ENCODE results near the gene ASXL3.
A peak's percentile ranks its signal among the peaks of the same experiment; 100 is the strongest.

The ASXL3 gene

DNA sequence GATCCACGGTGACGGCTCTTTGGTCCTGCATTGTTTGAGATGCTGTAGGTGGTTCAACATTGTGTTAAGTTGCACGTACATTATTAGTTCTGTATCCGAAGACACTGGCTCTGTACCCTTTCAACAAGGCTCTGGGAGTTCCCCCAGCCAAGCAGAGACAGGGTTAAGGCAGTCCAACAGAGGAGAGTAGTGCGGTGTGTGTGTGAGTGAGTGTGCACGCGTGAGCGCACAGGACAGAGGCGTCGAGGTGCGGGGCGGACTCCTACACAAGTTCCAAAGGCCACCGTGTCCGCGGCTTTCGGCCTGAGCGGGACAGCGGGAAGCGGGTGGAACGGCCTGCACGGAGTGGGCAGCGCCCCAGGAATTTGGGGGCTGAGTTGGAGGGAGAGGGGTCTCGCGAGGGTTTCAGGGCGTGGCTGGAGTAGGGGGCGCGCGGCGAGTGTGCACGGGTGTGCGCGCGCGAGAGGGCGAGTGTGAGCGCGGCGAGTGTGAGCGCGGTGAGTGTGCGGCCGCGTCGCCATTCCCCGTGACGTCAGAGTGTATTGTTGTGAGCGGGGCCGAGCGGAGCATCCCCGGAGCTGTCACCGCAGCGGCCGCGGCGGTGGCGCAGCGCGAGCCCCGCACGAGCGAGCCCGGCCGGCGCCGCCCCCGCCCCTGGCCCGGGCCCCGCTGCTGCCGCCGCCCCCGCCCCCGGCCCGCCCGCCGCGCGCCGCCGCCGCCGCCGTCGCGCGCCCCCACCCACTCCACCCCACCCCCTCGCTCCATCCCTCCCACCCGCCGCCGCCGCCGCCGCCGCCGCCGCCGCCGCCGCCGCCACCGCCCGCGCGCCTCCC lies at the start of gene ASXL3:
ASXL3 (plus strand) TSS at position 535 of the 833 bp plus-strand sequence. CDS start 413 bp downstream, outside the sequence.
- peak; percentile 55 for DNase-seq

DNA sequence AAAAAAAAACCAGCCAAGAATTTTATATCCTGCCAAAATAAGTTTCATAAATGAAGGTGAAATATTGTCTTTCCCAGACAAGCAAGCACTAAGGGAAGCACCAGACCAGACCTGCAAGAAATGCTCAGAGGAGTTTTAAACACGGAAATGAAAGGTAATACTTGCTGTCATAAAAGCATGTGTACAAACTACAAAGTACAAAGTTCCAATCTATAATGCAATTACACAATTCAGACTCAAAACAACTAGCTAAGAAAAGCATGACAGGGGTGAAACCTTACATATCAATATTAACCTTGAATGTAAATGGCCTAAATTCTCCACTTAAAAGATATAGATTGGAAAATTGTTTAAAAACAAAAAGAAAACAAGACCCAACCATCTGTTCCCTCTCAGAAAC lies 45.0 kb upstream of the ASXL3 start:
- DNase-seq, result no peak

DNA sequence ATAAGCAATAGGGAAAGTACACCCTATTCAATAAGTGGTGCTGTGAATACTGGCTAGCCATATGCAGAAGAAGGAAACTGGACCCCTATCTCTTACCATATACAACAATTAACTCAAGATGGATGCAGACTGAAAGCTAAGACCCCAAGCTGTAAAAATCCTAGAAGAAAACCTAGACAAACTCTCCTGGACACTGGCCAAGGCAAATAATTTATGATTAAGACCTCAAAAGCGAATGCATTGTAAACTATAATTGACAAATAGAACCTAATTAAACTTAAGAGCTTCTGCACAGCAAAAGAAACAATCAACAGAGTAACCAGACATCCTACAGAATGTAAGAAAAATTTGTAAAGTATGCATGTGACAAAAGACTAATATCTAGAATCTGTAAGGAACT lies 41.1 kb upstream of the ASXL3 start:
- peak; percentile 16 for DNase-seq

DNA sequence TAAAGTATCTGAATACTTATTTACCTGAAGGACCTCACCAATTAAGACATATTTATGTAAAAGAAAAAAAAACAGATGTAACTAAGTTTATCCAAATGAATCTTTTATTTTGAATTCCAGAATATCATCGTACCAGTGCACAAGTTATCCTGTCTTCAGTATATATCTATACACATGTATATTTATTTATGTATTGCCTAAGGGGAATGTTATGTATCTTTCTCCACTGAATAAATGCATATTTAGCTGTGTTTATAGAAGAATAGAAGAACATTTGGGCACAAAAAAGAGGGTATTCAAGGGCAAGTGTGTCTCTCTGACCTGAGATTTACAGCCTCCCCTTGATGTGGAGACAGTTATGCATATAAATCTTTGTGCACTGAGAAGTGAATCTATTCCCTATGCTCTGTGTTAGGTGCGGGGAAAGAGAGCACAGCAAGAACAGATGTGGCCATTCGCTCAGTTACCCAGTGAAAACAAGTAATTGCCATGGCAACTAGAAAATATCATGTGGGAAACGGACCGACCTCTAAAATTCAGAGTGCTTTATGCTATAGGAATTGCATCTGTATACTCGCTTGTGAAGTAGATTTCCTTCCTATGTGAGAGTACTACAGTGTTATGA lies 39.5 kb upstream of the ASXL3 start:
- DNase-seq, result no peak

DNA sequence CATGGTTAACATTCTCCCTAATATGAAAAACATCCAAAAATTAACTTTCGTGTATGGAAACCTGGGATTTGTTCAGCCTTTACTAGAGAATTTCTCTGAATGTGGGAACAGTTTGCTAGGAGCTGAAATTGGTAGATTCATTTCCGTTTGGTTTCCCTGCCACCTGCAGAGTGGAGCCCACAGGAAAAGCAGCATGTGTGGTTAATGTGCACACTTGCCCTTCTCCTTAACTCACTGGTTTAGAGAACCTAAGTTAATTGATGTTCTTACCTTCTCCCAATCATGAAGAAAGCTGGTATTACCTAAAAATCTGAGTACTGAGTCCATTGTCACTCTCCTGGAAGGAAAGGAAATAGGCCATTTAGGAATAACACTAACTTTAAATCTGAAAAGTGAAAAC lies 37.6 kb upstream of the ASXL3 start:
- DNase-seq, result no peak

DNA sequence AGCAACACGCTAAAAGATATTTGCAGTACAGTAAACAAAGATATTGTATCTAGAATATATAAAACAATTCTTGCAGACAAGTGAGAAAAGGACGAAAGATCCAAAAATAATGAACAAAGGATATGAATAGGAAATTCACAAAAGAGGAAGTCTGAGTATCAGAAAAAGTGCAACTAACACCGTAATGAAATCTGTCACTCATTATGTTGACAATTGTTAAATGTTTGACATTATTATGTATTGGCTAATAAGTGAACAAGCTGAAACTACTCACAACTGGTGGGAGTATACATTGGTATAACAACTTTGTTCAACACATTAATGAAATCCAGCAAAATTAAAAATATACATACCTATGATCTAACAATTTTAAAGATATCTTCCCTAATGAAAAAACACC lies 36.7 kb upstream of the ASXL3 start:
- no peak for DNase-seq

DNA sequence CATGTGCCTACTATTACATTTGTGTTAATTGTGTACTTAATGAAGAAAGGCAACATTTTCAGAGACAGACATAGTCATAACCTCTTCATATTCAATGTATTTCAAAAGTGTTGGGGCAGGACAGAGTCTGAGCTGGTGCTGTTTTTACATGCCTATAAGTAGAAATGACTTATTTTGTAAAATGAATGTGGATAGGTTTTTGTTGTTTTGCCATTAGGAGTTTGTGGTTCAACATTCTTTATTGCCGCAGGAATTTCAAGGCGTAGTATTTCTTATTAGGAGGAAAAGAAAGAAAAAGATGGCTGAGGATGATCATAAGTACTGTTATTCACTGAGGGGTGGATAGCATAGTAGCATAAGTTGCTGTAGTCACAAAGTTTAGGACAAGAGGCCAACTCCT lies 21.2 kb upstream of the ASXL3 start:
- no peak for DNase-seq

DNA sequence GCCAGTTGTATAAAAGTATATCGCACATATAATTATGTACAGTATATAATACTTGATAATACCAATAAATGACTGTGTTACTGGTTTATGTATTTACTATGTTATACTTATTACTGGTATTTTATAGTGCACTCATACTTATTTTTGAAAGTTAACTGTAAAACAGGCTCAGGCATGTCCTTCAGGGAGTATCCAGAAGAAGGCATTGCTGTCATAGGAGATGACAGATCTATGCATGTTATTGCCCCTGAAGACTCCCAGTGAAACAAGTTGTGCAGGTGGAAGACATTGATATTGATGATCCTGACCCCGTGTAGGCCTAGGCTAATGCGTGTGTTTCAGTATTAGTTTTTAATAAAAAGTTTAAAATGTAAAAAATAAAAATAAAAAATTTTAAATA lies 20.3 kb upstream of the ASXL3 start:
- DNase-seq, result no peak

DNA sequence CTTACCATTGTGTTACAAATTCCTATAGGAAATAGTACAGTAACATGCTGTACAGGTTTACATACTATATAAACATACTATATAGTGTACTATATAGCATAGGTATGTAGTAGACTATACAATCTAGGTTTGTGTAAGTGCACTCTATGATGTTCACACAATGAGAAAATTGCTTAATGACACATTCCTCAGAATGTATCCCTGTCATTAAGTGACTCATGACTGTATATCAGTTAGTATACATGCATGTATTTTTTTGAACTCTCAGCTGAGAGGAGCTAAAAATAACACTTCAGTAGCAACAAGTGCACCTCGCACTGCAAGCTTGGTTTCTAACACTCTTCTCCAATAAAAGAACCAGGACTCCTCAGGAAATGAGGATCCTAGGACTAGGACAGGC lies 19.5 kb upstream of the ASXL3 start:
- no peak for DNase-seq

DNA sequence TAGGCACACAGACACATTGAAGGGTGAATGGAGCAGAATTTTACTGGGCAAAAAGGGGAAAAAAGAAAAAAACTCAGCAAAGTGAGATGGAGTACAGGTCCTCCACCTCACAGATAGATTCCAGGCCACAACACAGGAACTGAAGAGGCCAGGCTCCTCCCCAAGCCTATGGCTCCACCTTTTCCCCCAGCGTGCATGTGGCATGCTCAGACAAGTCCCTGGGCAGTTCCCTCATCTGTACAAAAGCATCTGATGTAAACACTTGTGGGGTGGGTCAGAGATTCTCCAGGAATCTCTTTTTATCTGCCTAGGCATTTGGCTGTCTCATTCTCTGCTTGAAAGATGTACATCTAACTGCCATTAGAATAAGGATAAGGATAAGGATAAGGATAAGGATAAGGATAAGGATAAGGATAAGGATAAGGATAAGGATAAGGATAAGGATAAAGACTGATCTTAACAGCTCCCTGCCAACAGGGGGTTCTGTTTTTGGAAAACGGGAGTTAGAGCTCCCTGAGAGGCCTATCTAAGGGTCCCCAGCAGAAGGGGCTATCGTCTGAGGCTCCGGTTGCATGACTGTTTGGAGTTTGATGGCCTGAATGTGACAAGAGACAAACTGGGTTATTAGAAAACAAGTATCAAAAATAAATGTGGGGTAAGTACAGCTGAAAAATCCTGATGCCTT lies 17.2 kb upstream of the ASXL3 start:
- DNase-seq, result no peak

DNA sequence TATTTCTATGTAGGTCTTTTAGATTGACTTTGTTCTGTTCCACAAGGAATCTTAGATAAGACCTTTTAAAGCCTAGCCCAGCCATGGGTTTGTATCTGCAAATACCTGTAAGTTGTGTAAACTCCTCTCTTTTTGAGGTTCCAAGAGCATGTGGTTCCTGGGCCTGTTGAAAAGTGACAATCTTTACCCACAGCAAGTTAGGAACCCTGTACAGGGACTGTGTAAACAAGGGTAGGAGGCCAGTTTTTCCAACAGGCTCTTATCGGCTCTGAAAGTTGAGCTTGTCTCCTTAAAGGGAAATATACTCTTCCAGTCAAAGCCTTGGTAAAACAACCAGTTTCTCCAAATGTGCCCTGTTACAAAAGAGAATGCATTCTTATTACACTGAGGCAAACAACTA lies 15.3 kb upstream of the ASXL3 start:
- DNase-seq, result no peak

DNA sequence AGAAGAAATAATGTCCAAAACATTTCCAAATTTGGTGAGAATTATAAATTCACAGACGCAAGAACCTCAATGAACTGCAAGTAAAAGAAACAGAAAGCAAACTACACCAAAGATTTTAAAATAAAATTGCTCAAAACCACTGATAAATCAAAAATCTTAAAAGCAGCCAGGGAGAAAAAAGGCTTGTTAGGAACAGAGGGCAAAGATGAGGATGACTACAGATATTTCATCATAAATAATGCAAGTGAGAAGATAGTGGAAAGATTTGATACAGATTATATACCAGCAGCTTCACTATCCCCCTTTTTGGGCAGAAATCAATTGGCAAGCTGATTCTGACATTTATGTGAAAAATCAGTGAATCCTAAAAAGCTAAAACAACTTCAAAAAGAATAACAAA lies 10.3 kb upstream of the ASXL3 start:
- DNase-seq, result no peak

DNA sequence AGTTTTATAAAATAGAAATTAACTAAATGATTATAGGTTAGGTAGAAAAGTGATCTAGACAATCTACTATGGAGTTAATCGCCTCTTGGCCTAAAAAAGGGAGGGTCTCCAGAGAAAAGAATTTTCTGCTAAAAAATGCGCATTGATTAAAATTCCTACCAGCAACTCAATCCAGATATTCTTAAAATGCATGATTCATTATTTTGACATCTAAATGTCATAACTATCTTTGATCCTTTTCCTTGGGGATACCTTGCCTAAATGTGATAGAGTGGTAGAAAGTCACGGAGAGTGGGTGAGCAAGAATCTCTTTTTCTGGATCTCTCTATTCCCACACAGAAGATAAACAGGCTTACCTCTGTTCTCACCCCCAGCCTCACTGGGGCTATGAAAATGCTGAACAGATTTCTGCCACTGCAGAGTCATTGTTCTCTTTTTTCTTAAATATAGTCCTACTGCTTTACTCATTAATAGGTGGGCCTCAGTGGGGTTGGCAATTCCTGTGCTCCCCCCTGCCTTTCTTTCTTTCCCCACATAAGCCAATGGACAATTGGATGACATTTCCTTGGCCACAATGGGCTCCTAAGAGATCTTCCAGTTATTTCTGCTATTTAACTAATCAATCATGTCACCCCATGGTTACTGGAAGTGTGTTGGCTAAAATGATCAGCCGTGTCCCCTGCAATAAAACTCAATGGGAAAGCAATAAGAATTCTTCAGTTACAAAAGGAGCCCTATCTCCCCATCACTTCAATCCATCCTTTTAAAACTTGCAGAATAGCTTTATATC lies 5.8 kb upstream of the ASXL3 start:
- DNase-seq, result no peak

DNA sequence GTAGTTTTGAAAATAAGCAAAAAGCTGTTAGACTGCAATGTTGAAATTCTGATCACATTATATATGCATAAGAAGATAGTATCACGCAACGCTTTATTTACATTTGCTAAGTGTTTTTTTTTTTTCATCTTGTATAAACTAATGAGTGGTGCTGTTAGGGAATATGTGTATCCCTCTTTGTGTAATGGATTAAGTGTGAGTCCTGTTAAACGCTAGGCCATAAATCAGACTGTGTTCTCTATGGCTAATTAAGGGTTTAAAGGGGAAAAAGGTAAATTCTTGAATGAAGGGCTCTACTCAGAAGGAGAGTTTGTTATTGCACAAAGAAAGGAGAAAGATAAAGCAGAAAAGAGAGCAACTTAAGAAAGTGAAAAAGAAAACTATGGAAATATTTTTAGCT lies 4.8 kb upstream of the ASXL3 start:
- DNase-seq, result peak; percentile 34

DNA sequence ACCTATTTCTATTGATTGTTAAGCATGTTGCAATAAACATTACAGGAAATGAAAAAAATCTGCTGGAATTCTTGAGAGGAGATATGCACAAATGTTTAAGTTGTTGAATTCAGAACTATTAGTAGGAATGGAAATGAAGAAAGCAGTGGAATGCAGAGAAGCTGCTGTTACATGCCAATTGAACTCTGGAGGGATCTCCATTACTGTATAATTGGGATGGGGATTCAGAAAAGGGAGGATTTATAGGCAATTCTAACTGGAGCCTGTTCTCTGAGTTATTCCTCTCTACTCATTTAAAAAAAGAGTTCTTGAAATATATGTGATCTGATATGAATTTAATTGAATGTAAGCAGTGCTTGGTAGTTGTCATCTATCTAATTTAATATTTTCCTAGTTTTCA lies 2.6 kb upstream of the ASXL3 start:
- no peak for DNase-seq

DNA sequence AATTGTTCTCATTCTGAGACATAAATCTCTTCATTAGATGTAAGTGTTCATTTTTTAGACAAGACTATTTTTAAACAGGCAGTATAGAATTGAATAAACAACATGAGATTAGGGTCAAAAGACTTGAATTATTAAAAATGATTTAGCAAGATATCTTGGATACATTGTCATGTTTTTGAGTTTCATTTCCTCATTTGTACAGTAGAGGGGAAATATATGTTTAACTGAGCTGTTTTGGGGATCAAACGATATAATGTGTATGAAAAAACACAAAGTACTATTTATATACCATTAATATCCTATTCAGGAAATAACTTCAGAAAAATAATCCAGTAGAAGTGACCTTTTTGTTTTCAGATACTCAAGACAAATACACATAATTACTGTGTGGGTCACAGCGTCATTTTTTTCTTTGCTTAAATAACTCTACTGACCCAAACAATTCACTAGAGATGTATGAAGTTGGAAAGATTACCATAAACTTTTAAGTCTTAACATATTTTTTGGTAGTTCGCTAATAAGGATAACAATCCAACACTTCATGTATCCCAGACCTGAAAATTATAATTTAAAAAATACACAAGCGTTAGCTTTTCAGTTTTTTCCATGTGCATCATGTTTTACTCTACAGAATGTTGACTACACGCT lies 896 bp upstream of the ASXL3 start:
- no peak for DNase-seq

DNA sequence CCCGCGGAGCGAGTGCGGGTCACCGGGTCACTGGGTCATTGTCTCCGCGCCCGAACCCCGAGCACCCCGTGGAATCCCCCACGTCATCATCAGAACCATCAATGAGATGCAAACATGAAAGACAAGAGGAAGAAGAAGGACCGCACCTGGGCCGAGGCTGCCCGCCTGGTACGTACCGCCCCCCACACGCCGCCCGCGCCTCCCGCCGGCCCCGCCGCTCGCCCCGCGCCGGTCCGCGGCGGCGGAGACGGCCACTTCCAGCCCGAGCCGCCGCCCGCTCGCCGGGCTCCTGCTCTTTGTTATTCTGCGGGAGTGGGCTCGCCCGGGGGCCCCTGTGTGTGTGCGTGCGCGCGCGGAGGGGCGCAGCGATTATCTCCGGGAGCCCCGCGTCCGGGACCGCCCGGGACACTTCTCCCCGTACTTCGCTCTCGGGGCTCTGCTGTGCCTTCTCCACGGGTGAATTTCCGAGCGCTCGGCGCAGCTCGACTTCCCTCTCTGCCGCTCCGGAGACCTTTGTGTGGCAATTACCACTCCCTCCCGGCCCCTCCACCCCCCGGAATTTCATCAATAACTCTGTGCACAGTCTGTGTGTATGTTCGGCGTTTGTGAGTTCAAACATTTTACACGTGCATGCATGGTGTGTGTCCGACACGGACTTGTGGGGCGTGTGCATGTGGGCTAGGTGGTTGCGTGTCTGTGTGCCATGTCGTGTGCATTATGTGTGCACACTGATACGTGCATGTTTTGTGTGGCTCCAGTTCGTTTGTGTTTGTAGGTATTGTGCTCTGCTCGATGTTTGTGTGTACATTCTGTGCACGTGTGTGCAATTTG lies 714 bp downstream of the ASXL3 start:
- DNase-seq, result no peak

DNA sequence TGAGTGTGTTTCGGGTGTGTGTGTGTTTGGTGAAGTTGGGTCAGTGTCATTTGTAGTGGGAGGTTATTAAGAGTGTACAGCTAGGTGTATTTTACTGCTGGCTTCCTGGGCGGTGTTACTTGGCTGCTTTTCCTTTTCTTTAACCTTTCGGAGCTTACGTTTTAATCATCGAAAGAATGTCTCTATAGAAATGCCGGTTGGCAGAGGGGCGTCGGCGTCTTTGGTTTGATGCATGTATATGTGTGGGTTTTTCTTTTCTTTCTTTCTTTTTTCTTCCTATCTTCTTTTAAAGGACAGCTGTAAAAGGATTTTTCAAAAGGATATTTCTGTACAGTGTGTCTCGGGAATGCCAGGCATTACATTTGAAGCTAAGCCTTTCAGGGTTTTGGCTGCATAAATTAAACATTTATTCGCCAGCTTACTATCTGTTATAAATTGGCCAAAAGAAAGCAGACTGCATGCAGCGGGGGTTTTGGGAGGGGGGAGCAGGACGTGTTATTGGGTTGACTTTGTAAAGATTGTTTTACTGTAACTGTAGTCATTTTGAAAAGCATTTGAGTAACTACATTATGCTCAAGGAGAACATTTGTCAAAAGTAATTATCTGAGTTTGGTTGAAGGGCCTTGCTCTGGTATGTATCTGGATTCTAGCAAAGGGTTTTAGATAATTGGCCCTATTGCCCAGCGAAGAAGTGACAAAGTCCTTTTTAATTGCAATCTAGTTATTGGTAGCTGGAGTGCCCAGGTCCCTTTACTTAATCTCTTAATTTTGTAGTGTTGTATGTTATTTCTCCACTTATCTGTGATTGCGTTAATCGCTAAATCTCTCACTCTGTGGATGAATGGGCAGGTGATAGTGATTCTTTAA lies 1.6 kb downstream of the ASXL3 start:
- no peak for DNase-seq

DNA sequence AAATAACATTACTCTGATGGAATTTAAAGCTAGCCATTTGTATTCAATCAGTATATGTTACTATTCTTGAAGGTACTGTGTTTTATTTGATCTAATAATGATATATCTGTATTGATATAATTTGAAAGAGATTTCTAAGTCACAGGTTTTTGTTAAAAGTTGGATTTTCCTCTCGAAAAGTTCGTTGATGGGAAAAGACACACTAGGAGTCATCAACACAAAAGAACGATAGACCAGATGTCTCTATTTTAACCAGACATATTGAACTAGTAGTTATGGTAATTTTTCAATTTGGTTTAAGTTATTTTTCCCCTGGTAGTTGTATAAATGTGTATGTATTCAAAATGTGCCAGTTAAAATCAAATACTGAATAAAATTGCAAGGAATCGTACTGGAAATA lies 2.5 kb downstream of the ASXL3 start:
- no peak for DNase-seq

DNA sequence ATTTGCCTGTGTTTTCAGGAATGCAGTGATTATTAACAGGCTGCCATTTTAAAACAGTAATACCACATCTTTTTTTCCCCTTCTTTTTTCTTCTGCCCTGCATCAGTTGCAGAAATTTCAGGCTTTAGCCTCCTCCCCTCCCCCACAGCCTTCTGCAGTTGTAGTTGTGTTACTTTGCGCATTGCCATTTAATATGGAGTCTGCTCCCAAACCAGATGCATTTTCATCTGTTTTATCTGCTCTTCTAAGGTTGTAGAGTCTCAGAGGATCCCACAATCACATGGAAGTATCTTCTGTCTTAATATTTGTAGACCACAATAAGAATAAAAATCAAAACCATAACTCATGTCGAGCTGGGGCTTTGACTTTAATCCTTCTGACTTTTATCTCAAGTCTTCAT lies 3.8 kb downstream of the ASXL3 start:
- DNase-seq, result no peak

DNA sequence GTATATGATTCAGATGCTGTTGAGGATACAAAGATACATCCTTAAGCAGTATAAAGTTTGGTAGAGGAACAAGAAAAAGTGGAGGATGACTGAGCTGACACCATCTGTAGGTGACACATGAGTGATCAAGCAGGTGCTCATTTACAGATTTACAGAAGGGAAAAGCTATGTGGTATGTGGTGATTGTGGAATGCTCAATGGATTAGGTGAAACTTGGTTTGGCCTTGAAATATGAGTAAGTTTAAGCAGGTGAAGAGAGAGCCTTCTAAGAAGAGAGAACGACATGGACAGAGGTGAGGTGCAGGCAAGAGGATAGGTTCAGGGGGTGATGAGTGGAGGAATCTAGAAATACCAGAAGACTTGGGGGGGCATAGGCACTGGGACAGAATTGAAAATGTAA lies 5.9 kb downstream of the ASXL3 start:
- DNase-seq, result no peak
